ENCODE measurements around the gene KCNIP1. TPM values are rescaled to one million over a fixed set of nuclear protein-coding genes. Genes with fewer than 3 reads are reported as not detected.

Gene KCNIP1
- total RNA-seq, 2 experiments from 2014 or later, result not detected

DNA sequence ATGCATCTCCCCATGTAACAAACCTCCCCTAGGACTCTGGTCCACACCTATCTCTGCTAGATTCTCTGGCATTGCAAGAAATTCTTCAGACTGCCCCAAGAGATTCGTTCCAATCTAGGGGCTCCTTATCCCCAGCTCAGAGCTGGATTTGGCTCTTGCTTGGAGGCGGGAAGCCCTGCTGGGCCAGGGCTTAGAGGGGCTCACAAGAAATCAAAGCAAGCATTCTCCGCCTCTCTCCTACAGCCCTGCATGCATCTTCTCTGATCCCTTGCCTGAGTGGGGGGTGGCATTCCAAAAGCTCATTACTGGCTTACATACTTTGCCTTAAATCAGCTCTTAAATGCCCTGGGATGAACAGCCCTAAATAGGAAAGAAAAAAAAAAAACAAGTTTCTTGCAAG, 75.8 kb downstream of the KCNIP1 start:
- Mint-ChIP-seq H3K27me3 (peaks cover 28% of the 10 kb centered on the region), H3K4me3 (no peak overlapping the region), H3K36me3 (ENCODE audit: low read depth) (no peaks in the 10 kb centered on the region), H3K4me1 (ENCODE audit: low read depth) (no peaks in the 10 kb centered on the region), H3K9me3 (no peaks in the 10 kb centered on the region), H3K27ac (no peak overlapping the region)
- Histone ChIP-seq H3K27ac (ENCODE audit: low read depth in 1 of 2, low read length in 2 of 2) (no peak overlapping the region), H3K4me1 (ENCODE audit: insufficient read depth, low read length) (no peaks in the 10 kb centered on the region), H3K27me3 (ENCODE audit: control insufficient read depth in 1 of 2, insufficient read depth in 2 of 2, low read length in 2 of 2) (peaks cover 0 to 5% of the 10 kb centered on the region in 2 experiments), H3K4me3 (ENCODE audit: low read length) (no peak overlapping the region), H3K36me3 (ENCODE audit: insufficient read depth, low read length) (no peaks in the 10 kb centered on the region), H3K9me3 (ENCODE audit: control insufficient read depth in 1 of 2, insufficient read depth in 1 of 2, low read length in 2 of 2) (no peaks in the 10 kb centered on the region)
- DNase-seq, result no peak
- ChIA-PET POLR2A (no interaction called here), CTCF (no interaction called here)
- intact Hi-C loops (cut with DNase I, micrococcal nuclease), result no loop called here
- TF ChIP-seq, protein P1, sequence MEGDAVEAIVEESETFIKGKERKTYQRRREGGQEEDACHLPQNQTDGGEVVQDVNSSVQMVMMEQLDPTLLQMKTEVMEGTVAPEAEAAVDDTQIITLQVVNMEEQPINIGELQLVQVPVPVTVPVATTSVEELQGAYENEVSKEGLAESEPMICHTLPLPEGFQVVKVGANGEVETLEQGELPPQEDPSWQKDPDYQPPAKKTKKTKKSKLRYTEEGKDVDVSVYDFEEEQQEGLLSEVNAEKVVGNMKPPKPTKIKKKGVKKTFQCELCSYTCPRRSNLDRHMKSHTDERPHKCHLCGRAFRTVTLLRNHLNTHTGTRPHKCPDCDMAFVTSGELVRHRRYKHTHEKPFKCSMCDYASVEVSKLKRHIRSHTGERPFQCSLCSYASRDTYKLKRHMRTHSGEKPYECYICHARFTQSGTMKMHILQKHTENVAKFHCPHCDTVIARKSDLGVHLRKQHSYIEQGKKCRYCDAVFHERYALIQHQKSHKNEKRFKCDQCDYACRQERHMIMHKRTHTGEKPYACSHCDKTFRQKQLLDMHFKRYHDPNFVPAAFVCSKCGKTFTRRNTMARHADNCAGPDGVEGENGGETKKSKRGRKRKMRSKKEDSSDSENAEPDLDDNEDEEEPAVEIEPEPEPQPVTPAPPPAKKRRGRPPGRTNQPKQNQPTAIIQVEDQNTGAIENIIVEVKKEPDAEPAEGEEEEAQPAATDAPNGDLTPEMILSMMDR (IDR thresholded peaks at IDR 0.05), result no peak
- no peak for ATAC-seq (ENCODE audit: poor library complexity)

DNA sequence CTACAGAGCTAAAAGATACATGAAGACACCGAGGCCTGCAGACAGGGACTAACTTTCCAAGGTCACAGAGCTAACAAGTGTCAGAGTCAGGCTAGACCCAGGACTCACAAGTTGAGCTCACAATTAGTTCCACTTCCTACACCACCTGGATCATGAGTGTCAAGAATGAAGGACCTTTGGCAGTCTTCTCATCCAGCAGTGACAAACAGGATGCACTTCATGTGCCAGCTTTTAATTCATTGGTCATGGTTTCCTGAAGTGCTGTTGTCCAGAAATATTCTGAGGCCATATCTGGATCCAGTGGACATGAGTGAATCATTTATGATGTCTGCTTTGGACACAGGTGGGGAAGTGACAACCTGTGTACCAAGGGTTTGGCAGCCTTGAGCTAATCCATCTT, 77.4 kb downstream of the KCNIP1 start:
- H3K36me3 ChIP-seq (ENCODE audit: insufficient read depth, low read length), result no peaks in the 10 kb centered on the region
- H3K9me3 ChIP-seq (ENCODE audit: control insufficient read depth in 1 of 2, insufficient read depth in 1 of 2, low read length in 2 of 2), result no peaks in the 10 kb centered on the region
- no peaks in the 10 kb centered on the region for H3K4me1 ChIP-seq (ENCODE audit: insufficient read depth, low read length)
- Mint-ChIP-seq H3K27me3 (peaks cover 26% of the 10 kb centered on the region), H3K4me1 (ENCODE audit: low read depth) (no peaks in the 10 kb centered on the region), H3K27ac (no peak overlapping the region), H3K9me3 (no peaks in the 10 kb centered on the region), H3K4me3 (no peak overlapping the region), H3K36me3 (ENCODE audit: low read depth) (no peaks in the 10 kb centered on the region)
- no peak for DNase-seq
- no peak overlapping the region for H3K4me3 ChIP-seq (ENCODE audit: low read length)
- H3K27me3 ChIP-seq (ENCODE audit: control insufficient read depth in 1 of 2, insufficient read depth in 2 of 2, low read length in 2 of 2), result peaks cover 0 to 5% of the 10 kb centered on the region in 2 experiments
- CTCF ChIA-PET, result no interaction called here
- intact Hi-C loops (cut with DNase I, micrococcal nuclease), result no loop called here
- TF ChIP-seq, protein P1 (IDR thresholded peaks at IDR 0.05), result no peak
- ATAC-seq (ENCODE audit: poor library complexity), result no peak
- POLR2A ChIA-PET, result no interaction called here
- no peak overlapping the region for H3K27ac ChIP-seq (ENCODE audit: low read depth in 1 of 2, low read length in 2 of 2)

DNA sequence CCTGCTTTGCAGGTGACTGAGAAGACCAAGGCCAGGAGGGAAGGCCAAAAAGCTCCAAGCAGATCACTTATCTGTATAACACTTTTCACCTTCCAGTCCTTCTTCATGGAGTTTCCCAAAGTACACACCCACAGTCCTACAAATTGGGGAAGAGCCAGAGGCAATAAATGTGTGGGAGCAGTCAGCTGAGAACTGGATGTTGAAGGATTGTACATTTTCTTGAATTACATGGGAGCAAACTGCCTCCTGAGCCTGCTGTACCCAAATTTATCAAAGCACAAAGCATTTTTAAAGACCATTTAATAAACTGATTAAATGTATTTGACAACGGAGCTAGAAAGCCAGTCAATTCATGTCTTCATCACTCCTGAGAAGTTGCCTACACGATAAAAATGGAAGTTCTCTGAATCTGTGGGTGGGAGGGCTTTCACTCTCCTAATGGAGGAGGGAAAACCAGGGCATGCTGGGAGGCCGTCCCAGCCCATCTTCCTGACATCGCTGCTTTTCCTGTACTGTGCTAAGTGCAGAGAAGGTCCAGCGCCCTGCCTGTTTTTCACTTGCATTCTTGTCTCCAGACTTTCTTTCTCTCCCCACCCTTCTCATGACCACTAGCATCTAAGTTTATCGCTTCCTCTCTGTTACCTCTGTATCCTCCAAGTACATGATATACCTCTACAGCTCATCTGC, 79.0 kb downstream of the KCNIP1 start:
- no peak overlapping the region for H3K4me3 ChIP-seq (ENCODE audit: low read length)
- Mint-ChIP-seq H3K9me3 (no peaks in the 10 kb centered on the region), H3K4me3 (no peak overlapping the region), H3K36me3 (ENCODE audit: low read depth) (no peaks in the 10 kb centered on the region), H3K4me1 (ENCODE audit: low read depth) (no peaks in the 10 kb centered on the region), H3K27ac (no peak overlapping the region), H3K27me3 (peaks cover 23% of the 10 kb centered on the region)
- ChIA-PET POLR2A (no interaction called here), CTCF (no interaction called here)
- peaks cover 0 to 5% of the 10 kb centered on the region in 2 experiments for H3K27me3 ChIP-seq (ENCODE audit: control insufficient read depth in 1 of 2, insufficient read depth in 2 of 2, low read length in 2 of 2)
- no peaks in the 10 kb centered on the region for H3K36me3 ChIP-seq (ENCODE audit: insufficient read depth, low read length)
- no peaks in the 10 kb centered on the region for H3K4me1 ChIP-seq (ENCODE audit: insufficient read depth, low read length)
- H3K9me3 ChIP-seq (ENCODE audit: control insufficient read depth in 1 of 2, insufficient read depth in 1 of 2, low read length in 2 of 2), result no peaks in the 10 kb centered on the region
- ATAC-seq (ENCODE audit: poor library complexity) (no peak), DNase-seq (no peak)
- TF ChIP-seq, protein P1 (IDR thresholded peaks at IDR 0.05), result no peak
- no peak overlapping the region for H3K27ac ChIP-seq (ENCODE audit: low read depth in 1 of 2, low read length in 2 of 2)
- intact Hi-C loops (cut with DNase I, micrococcal nuclease), result no loop called here

Data from CD4-positive, alpha-beta T cell (primary cell).